Mucosa of descending colon (tissue), 3 donors: Measurements from ENCODE around the gene GNAL. TPM values are rescaled to one million over a fixed set of nuclear protein-coding genes. Genes with fewer than 3 reads are reported as not detected.
"Not testable (repeated sequence)": the region's sequence is repeated elsewhere in the genome, so short reads cannot be mapped to it uniquely, and the experiment has no call there.

ENCODE experiments used
- ATAC-seq: fragments of 200-7000 bp; cut with Tn5 transposase; one replicate; pipeline ENCODE4 v1.9.1; 2020; ENCODE audit warnings: mild to moderate bottlenecking, moderate library complexity
- DNase-seq, 3 donors: peaks; one replicate each; pipeline ENCODE4 v3.0.0-alpha.2; 2020
- H3K36me3 ChIP-seq: fragments of 200-600 bp; one replicate; pipeline ENCODE4 v1.8.0; 2021; ENCODE audit warnings: low read depth, mild to moderate bottlenecking
- H3K4me1 ChIP-seq: fragments of 200-600 bp; one replicate; pipeline ENCODE4 v1.8.0; 2021; ENCODE audit warnings: low read depth, mild to moderate bottlenecking
- H3K4me3 ChIP-seq: fragments of 200-600 bp; one replicate; pipeline ENCODE4 v1.8.0; 2021; ENCODE audit warnings: mild to moderate bottlenecking
- H3K9me3 ChIP-seq: fragments of 200-600 bp; one replicate; pipeline ENCODE4 v1.8.0; 2021; ENCODE audit warnings: mild to moderate bottlenecking
- CTCF ChIP-seq: fragments of 200-600 bp; IDR thresholded peaks from one replicate; pipeline ENCODE4 v1.8.0; 2022; ENCODE audit warnings: antibody characterized with exemption, mild to moderate bottlenecking
- intact Hi-C, 2 donors: fragments of 100-400 bp; cut with DNase I in 1 of 2; cut with micrococcal nuclease in 1 of 2; formaldehyde crosslinking; loops; one replicate each; pipeline versions ENCODE4 v1.11.0 to v1.11.1; 2022; cut with DNase I, micrococcal nuclease
- long read RNA-seq, 2 donors: library from polyadenylated mRNA; unstranded; transcript quantifications; one replicate each; pipeline ENCODE4 v2.0.0, GENCODE V29; 2019 to 2021
- total RNA-seq, 3 donors: library from RNA; stranded (reverse); fragmentation: NEBNext Ultra II Directional in 2 of 3; extraction: Animal tissue kit (Norgen Biotek cat#: 25700) in 2 of 3; gene quantifications; one replicate each; pipeline versions ENCODE4 v1.2.1 to v1.2.4, GENCODE V29; 2021 to 2023
- donor health status: DM: no; HTN: no; CAD: no; lungs with moderate emphysema.
- donor health status: DM: no; HTN: no; CAD: no.
- donor health status: DM: no; HTN: yes; CAD: no.

Gene GNAL
- total RNA-seq = 10 to 100 TPM in 1 of 3 donors, 1 to 10 TPM in 2; 4.7 to 20.7 (median 5.3) TPM
- long read RNA-seq, donor 1, full-length matches to known transcripts = 19 of 35 reads
- long read RNA-seq, donor 1, partial matches to known transcripts = 5 of 35 reads
- long read RNA-seq, donor 1, other reads (novel, unspliced or antisense) = 11 of 35 reads
- long read RNA-seq, donor 2, partial matches to known transcripts = 0 of 3 reads
- long read RNA-seq, donor 2, other reads (novel, unspliced or antisense) = 0 of 3 reads

GRCh38 chr18:11688972-11689668 lies at the start of gene GNAL:
TSS of gene GNAL (plus strand) at chr18:11689264. CDS start at chr18:11689564, 300 bp downstream.
- ATAC-seq (peak; percentile 96), DNase-seq (peak; percentile 75 to 83 (median 82))
- intact Hi-C loops = no loop called here
- H3K4me3 ChIP-seq = peak within 1 kb of the TSS; percentile 28
- no peaks in the 10 kb centered on the region for H3K9me3 ChIP-seq
- H3K4me1 ChIP-seq = peaks cover 5% of the 10 kb centered on the region
- H3K36me3 ChIP-seq = no peaks in the 10 kb centered on the region
- TF ChIP-seq CTCF = no peak

GRCh38 chr18:11647310-11647709 lies 41.8 kb upstream of the GNAL start:
- DNase-seq, H3K9me3 ChIP-seq, H3K4me3 ChIP-seq, intact Hi-C loops, H3K36me3 ChIP-seq, ATAC-seq, H3K4me1 ChIP-seq: not testable (repeated sequence)

- H3K36me3 ChIP-seq, H3K9me3 ChIP-seq, ATAC-seq, H3K4me3 ChIP-seq, H3K4me1 ChIP-seq, intact Hi-C loops: not testable (repeated sequence)
- peak in 1 of 3 donors; percentile 46 for DNase-seq
These were observed 41.3 kb upstream of the GNAL start for GRCh38 chr18:11647804-11648203.

- no peak for DNase-seq
- intact Hi-C loops = no loop called here
- ATAC-seq = no peak
These were observed 39.2 kb upstream of the GNAL start for GRCh38 chr18:11649839-11650238.

GRCh38 chr18:11651899-11652298 lies 37.2 kb upstream of the GNAL start:
- ATAC-seq (no peak), DNase-seq (no peak)
- Histone ChIP-seq H3K4me1 (no peaks in the 10 kb centered on the region), H3K9me3 (no peaks in the 10 kb centered on the region), H3K36me3 (no peaks in the 10 kb centered on the region), H3K4me3 (no peak overlapping the region)
- no peak for TF ChIP-seq CTCF
- intact Hi-C loops = no loop called here

More at GRCh38 chr18:11649839-11650238, 39.2 kb upstream of the GNAL start:
- Histone ChIP-seq H3K4me3 (no peak overlapping the region), H3K4me1 (no peaks in the 10 kb centered on the region), H3K36me3 (no peaks in the 10 kb centered on the region), H3K9me3 (no peaks in the 10 kb centered on the region)
- no peak for TF ChIP-seq CTCF

GRCh38 chr18:11653521-11653920 lies 35.5 kb upstream of the GNAL start:
- Histone ChIP-seq H3K4me3 (no peak overlapping the region), H3K4me1 (no peaks in the 10 kb centered on the region), H3K9me3 (no peaks in the 10 kb centered on the region), H3K36me3 (no peaks in the 10 kb centered on the region)
- no peak for TF ChIP-seq CTCF
- intact Hi-C loops = no loop called here
- DNase-seq = no peak
- ATAC-seq = no peak
